A549 (cell line): ENCODE data around the gene CDX1. TPM values are rescaled to one million over a fixed set of nuclear protein-coding genes. Genes with fewer than 3 reads are reported as not detected.

ENCODE experiments used
- ATAC-seq, 2 experiments: fragments of 200-7000 bp in 1 of 2; fragments of >200 bp in 1 of 2; cut with Nextera tagmentation in 1 of 2; cut with Tn5 transposase in 1 of 2; 3 replicates each; pipeline versions ENCODE4 v1.8.0 to v1.9.1; 2018 to 2020; ENCODE audit warnings: mild to moderate bottlenecking in 1 of 2, moderate library complexity in 1 of 2
- CTCF ChIA-PET: fragments of 300-600 bp; sonication (Branson Sonifier 250); formaldehyde crosslinking; extraction: SDS; loops from one replicate; lab custom pipeline; 2021; ENCODE audit warnings: antibody characterized with exemption, inconsistent platforms; lab: Yijun Ruan, JAX
- POLR2A ChIA-PET: fragments of 350-600 bp; formaldehyde crosslinking; extraction: SDS; loops from one replicate; lab custom pipeline; 2021; ENCODE audit warnings: antibody characterized with exemption, inconsistent platforms; lab: Yijun Ruan, JAX
- DNase-seq, 2 experiments: peaks; one replicate each; pipeline versions ENCODE4 v3.0.0 to v3.0.0-alpha.2; 2011 to 2016; ENCODE audit warnings: low read depth in 1 of 2, low spot score in 1 of 2
- FAIRE-seq: peaks from 2 replicates; lab custom pipeline; 2011; peaks lifted over from hg19 to GRCh38; lab: Jason Lieb, UNC
- H3K27ac ChIP-seq, 2 experiments: fragments of >200 bp; sonication (Bioruptor Twin); formaldehyde crosslinking; 3 replicates each; pipeline ENCODE4 v1.5.1; 2016 to 2017
- H3K4me1 ChIP-seq: fragments of >200 bp; sonication (Bioruptor Twin); formaldehyde crosslinking; 3 replicates; pipeline ENCODE4 v1.6.1; 2016
- H3K4me2 ChIP-seq: fragments of >200 bp; sonication (Bioruptor Twin); formaldehyde crosslinking; 3 replicates; pipeline ENCODE4 v1.6.1; 2016
- H3K4me3 ChIP-seq: fragments of >200 bp; sonication (Bioruptor Twin); formaldehyde crosslinking; 3 replicates; pipeline ENCODE4 v1.5.1; 2016
- H3K9me3 ChIP-seq: fragments of >200 bp; sonication (Bioruptor Twin); formaldehyde crosslinking; 3 replicates; pipeline ENCODE4 v1.6.1; 2016
- BHLHE40 ChIP-seq: IDR thresholded peaks from 2 replicates; pipeline ENCODE4 v1.6.1; 2012; ENCODE audit warnings: low read depth, low read length, inconsistent platforms
- CHD2 ChIP-seq: fragments of 150-350 bp; IDR thresholded peaks from 2 replicates; pipeline ENCODE4 v1.6.1; 2014; ENCODE audit warnings: low read length; ENCODE audit not compliant: partially characterized antibody
- CHD4 ChIP-seq: fragments of 200-600 bp; sonication (generic); IDR thresholded peaks from 2 replicates; pipeline ENCODE4 v1.6.1; 2016; ENCODE audit warnings: antibody characterized with exemption, mild to moderate bottlenecking, borderline replicate concordance
- E2F6 ChIP-seq: IDR thresholded peaks from 2 replicates; pipeline ENCODE4 v1.6.1; 2012; ENCODE audit warnings: low read depth, borderline replicate concordance
- EHF ChIP-seq: fragments of 250-450 bp; sonication (Bioruptor Pico); IDR thresholded peaks from 2 replicates; pipeline ENCODE4 v1.5.0; 2020; ENCODE audit warnings: mild to moderate bottlenecking
- EP300 ChIP-seq, 2 experiments: fragments of >200 bp; sonication (Bioruptor Twin); formaldehyde crosslinking; IDR thresholded peaks; 2 replicates in 1 of 2; 3 replicates in 1 of 2; pipeline ENCODE4 v1.6.1; 2016 to 2017
- FOXS1 ChIP-seq: fragments of 250-450 bp; sonication (Bioruptor Pico); IDR thresholded peaks from 2 replicates; pipeline ENCODE4 v1.5.0; 2020; ENCODE audit warnings: mild to moderate bottlenecking, moderate library complexity
- HMGXB4 ChIP-seq: fragments of 250-450 bp; sonication (Bioruptor Pico); IDR thresholded peaks from 2 replicates; pipeline ENCODE4 v1.5.0; 2021; ENCODE audit warnings: mild to moderate bottlenecking, moderate library complexity, borderline replicate concordance
- HOXA7 ChIP-seq: fragments of 250-450 bp; sonication (Bioruptor Pico); IDR thresholded peaks from 2 replicates; pipeline ENCODE4 v1.5.0; 2020; ENCODE audit warnings: mild to moderate bottlenecking, moderate library complexity
- HOXB13 ChIP-seq: fragments of 250-450 bp; sonication (Bioruptor Pico); IDR thresholded peaks from 2 replicates; pipeline ENCODE4 v1.5.0; 2020; ENCODE audit warnings: low read depth, mild to moderate bottlenecking, moderate library complexity
- HOXB5 ChIP-seq: fragments of 250-450 bp; sonication (Bioruptor Pico); IDR thresholded peaks from 2 replicates; pipeline ENCODE4 v1.5.0; 2020; ENCODE audit warnings: mild to moderate bottlenecking, moderate library complexity
- JUN ChIP-seq, 2 experiments: fragments of >200 bp; sonication (Bioruptor Twin); formaldehyde crosslinking; IDR thresholded peaks; 2 replicates in 1 of 2; 3 replicates in 1 of 2; pipeline ENCODE4 v1.6.1; 2016 to 2017
- KDM1A ChIP-seq: fragments of 200-600 bp; sonication (generic); IDR thresholded peaks from 2 replicates; pipeline ENCODE4 v1.6.1; 2016; ENCODE audit warnings: low read depth, mild to moderate bottlenecking
- MAFK ChIP-seq: fragments of 450-650 bp; IDR thresholded peaks from 2 replicates; pipeline ENCODE4 v1.6.1; 2014; ENCODE audit not compliant: partially characterized antibody
- MYC ChIP-seq: IDR thresholded peaks from 2 replicates; pipeline ENCODE4 v1.6.1; 2012; ENCODE audit warnings: mild to moderate bottlenecking, inconsistent platforms, low read length, improper control_type of control experiment, borderline replicate concordance
- NR3C1 ChIP-seq: fragments of >200 bp; sonication (Bioruptor Twin); formaldehyde crosslinking; IDR thresholded peaks from 3 replicates; pipeline ENCODE4 v1.6.1; 2017
- PBX3 ChIP-seq: IDR thresholded peaks from 2 replicates; pipeline ENCODE4 v1.6.1; 2012
- PHF8 ChIP-seq: fragments of 200-600 bp; sonication (generic); IDR thresholded peaks from 2 replicates; pipeline ENCODE4 v1.6.1; 2016; ENCODE audit warnings: low read depth, mild to moderate bottlenecking, antibody characterized with exemption, moderate library complexity, borderline replicate concordance
- POLR2A ChIP-seq: IDR thresholded peaks from 2 replicates; pipeline ENCODE4 v1.6.1; 2012; ENCODE audit warnings: mild to moderate bottlenecking, low read length
- RFX5 ChIP-seq: fragments of 450-650 bp; IDR thresholded peaks from 2 replicates; pipeline ENCODE4 v1.7.1; 2014; ENCODE audit warnings: antibody characterized with exemption, mild to moderate bottlenecking, moderate library complexity
- RNF2 ChIP-seq: fragments of 200-600 bp; sonication (generic); IDR thresholded peaks from 2 replicates; pipeline ENCODE4 v1.6.1; 2016; ENCODE audit warnings: low read depth, mild to moderate bottlenecking, antibody characterized with exemption, moderate library complexity, borderline replicate concordance
- SMC3 ChIP-seq: fragments of >200 bp; sonication (Bioruptor Twin); formaldehyde crosslinking; IDR thresholded peaks from 3 replicates; pipeline ENCODE4 v1.6.1; 2018; ENCODE audit warnings: inconsistent platforms
- TP53 ChIP-seq: fragments of 250-450 bp; sonication (Bioruptor Pico); IDR thresholded peaks from 2 replicates; pipeline ENCODE4 v1.5.0; 2021; ENCODE audit warnings: mild to moderate bottlenecking, moderate library complexity
- ZC3H11A ChIP-seq: fragments of 450-650 bp; IDR thresholded peaks from 2 replicates; pipeline ENCODE4 v1.6.1; 2014; ENCODE audit warnings: antibody characterized with exemption, mild to moderate bottlenecking
- ZFP36 ChIP-seq: fragments of 450-650 bp; IDR thresholded peaks from 2 replicates; pipeline ENCODE4 v1.6.1; 2014; ENCODE audit warnings: borderline replicate concordance; ENCODE audit not compliant: partially characterized antibody
- ZNF302 ChIP-seq: fragments of 250-450 bp; sonication (Bioruptor Pico); IDR thresholded peaks from 2 replicates; pipeline ENCODE4 v1.9.0; 2021; ENCODE audit warnings: inconsistent platforms, mild to moderate bottlenecking, moderate library complexity
- WGBS: methylation state at CpG from one replicate; pipeline ENCODE4 v1.1.6; 2017; ENCODE audit errors: missing lambda C conversion rate; 5-methylcytosine and 5-hydroxymethylcytosine counted together
- polyA plus RNA-seq, 4 experiments: library from polyadenylated mRNA; depleted of rRNA in 3 of 4; stranded (reverse); fragments of >200 nt; fragmentation: RNase III in 1 of 4; extraction: RNeasy Plus Mini Kit Qiagen cat#74134 plus additional on column Dnase treatment in 1 of 4; gene quantifications; 2 replicates in 3 of 4; 3 replicates in 1 of 4; pipeline ENCODE4 v1.2.3, GENCODE V29; 2011 to 2017
- TF ChIP-seq, protein P1 (sequence below): fragments of >200 bp; sonication (Bioruptor Twin); formaldehyde crosslinking; IDR thresholded peaks from 2 replicates; pipeline ENCODE4 v1.6.1; 2016
- TF ChIP-seq, protein P2 (sequence below): fragments of >200 bp; sonication (Bioruptor Twin); formaldehyde crosslinking; IDR thresholded peaks from 3 replicates; pipeline ENCODE4 v1.6.1; 2016

Gene CDX1
- polyA plus RNA-seq, 2 of the 4 experiments (the other 2 are of a cell fraction), result not detected

DNA sequence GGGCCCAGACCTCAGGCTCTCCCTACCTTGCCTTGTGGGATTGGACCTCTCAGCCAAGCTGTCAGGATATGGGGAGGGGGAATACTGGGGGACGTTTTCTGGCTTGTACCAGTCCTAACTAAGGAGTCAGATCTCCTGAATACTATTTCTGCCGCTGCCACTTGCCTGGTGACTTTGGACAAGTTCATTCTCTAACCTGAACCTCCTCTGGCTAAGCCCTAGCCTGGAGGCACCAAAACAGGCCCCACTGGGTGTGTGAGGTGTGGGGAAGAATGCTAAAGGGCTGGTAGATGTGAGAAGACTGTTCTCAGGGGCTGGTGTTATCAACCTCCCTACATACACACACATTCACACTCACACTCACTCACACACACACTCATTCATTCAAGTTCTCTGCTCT lies 24.4 kb downstream of the CDX1 start:
- CTCF ChIA-PET, result interaction anchor here (0.7 to 1.5 kb wide), 6 partner anchors 23 to 422 kb away, joined by 3 to 4 read pairs (median 3); no protein-coding TSS in a partner anchor
- TF ChIP-seq ZFP36 (no peak), TP53 (CRISPR knock-in tag) (no peak), ZC3H11A (no peak), POLR2A (no peak), NR3C1 (no peak), RNF2 (no peak), FOXS1 (CRISPR knock-in tag) (no peak), KDM1A (no peak), CHD2 (no peak), ZNF302 (CRISPR knock-in tag) (no peak), EP300 (IDR thresholded peaks at IDR 0.05) (no peak), CHD4 (no peak), HOXA7 (no peak), HOXB13 (no peak), RFX5 (no peak), MYC (no peak), E2F6 (no peak)
- TF ChIP-seq, protein P1, sequence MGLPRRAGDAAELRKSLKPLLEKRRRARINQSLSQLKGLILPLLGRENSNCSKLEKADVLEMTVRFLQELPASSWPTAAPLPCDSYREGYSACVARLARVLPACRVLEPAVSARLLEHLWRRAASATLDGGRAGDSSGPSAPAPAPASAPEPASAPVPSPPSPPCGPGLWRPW, result no peak
- WGBS, result 0% methylated on average over 2 of the region's 2 CpGs
- FAIRE-seq (no peak), DNase-seq (no peak), ATAC-seq (peak in 1 of 2 experiments; percentile 18; a peak in 2 of 6 replicates)
- Histone ChIP-seq H3K4me3 (no peak overlapping the region), H3K4me1 (no peaks in the 10 kb centered on the region), H3K4me2 (no peak overlapping the region), H3K9me3 (no peaks in the 10 kb centered on the region), H3K27ac (no peak overlapping the region)
- POLR2A ChIA-PET, result no interaction called here

DNA sequence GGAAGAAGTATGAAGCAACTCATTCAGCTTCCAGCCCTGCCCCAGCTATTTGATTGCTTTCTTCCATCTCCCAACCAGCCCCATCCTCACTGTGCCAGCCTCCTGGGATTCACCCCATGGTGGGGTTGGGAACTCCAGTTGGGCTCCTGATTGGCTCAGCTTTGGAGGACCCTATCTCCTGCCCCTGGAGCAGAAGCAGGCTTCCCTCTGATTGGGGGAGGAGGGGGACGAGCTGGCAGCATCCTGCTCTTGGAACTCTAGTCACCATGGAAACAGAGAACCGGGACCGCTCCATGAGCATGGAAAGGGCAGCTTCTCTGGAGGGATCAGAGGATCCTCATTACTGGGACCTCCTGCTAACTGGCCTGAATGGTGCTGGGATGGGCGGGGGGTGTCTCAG lies 25.9 kb downstream of the CDX1 start:
- FAIRE-seq (no peak), DNase-seq (no peak), ATAC-seq (no peak)
- ChIA-PET POLR2A (no interaction called here), CTCF (interaction anchor here (0.9 to 2.6 kb wide), 8 partner anchors 10 to 212 kb away, joined by 3 to 12 read pairs (median 4); no protein-coding TSS in a partner anchor)
- Histone ChIP-seq H3K4me3 (no peak overlapping the region), H3K4me1 (no peaks in the 10 kb centered on the region), H3K9me3 (no peaks in the 10 kb centered on the region), H3K27ac (no peak overlapping the region), H3K4me2 (no peak overlapping the region)
- 25% methylated on average over 4 of the region's 4 CpGs for WGBS
- no peak for TF ChIP-seq SMC3
- TF ChIP-seq EHF (CRISPR knock-in tag), result no peak
- no peak for TF ChIP-seq ZFP36
- TF ChIP-seq ZC3H11A, result no peak
- no peak for TF ChIP-seq PHF8
- TF ChIP-seq JUN (IDR thresholded peaks at IDR 0.05), result no peak
- TF ChIP-seq, protein P2, sequence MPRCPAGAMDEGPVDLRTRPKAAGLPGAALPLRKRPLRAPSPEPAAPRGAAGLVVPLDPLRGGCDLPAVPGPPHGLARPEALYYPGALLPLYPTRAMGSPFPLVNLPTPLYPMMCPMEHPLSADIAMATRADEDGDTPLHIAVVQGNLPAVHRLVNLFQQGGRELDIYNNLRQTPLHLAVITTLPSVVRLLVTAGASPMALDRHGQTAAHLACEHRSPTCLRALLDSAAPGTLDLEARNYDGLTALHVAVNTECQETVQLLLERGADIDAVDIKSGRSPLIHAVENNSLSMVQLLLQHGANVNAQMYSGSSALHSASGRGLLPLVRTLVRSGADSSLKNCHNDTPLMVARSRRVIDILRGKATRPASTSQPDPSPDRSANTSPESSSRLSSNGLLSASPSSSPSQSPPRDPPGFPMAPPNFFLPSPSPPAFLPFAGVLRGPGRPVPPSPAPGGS, result no peak
- no peak for TF ChIP-seq HOXB5 (CRISPR knock-in tag)
- no peak for TF ChIP-seq MAFK
- no peak for TF ChIP-seq ZNF302 (CRISPR knock-in tag)
- no peak for TF ChIP-seq PBX3
- no peak for TF ChIP-seq RNF2
- TF ChIP-seq RFX5, result no peak
- TF ChIP-seq CHD2, result no peak
- no peak for TF ChIP-seq HMGXB4 (CRISPR knock-in tag)
- TF ChIP-seq BHLHE40, result no peak
- no peak for TF ChIP-seq MYC
